ENCODE measurements around the gene YIPF3. TPM values are rescaled to one million over a fixed set of nuclear protein-coding genes. Genes with fewer than 3 reads are reported as not detected.
"Not testable (repeated sequence)": the region's sequence is repeated elsewhere in the genome, so short reads cannot be mapped to it uniquely, and the experiment has no call there.

Gene YIPF3
- total RNA-seq, 2 donors from 2014 or later: 79.4 to 122 TPM

GRCh38 chr6:43502666-43503065 lies 14.1 kb downstream of the YIPF3 start:
- WGBS, 2 donors: 79 to 83% methylated on average over 2 to 4 of the region's 4 CpGs

GRCh38 chr6:43500921-43501320 lies 15.8 kb downstream of the YIPF3 start:
- intact Hi-C loops (cut with DNase I): loop anchor here (10.0 kb wide), 1 partner anchor 246 kb away; no protein-coding TSS in a partner anchor
- Histone ChIP-seq H3K4me3 (no peak overlapping the region), H3K36me3 (replicated peaks in 1 of 2; ENCODE audit: insufficient read depth in 1 of 2, low read depth in 2 of 2) (peaks cover 9 to 37% of the 10 kb centered on the region in 2 donors), H3K27me3 (no peaks in the 10 kb centered on the region), H3K9me3 (no peaks in the 10 kb centered on the region), H3K27ac (no peak overlapping the region), H3K4me1 (no peaks in the 10 kb centered on the region)
- WGBS, 2 donors: 94 to 100% methylated on average over 3 of the region's 3 CpGs
- TF ChIP-seq POLR2A (IDR thresholded peaks at IDR 0.05) (no peak), CTCF (IDR thresholded peaks at IDR 0.05) (no peak)
- ATAC-seq: no peak
- DNase-seq: no peak

More at GRCh38 chr6:43502666-43503065, 14.1 kb downstream of the YIPF3 start:
- TF ChIP-seq POLR2A (IDR thresholded peaks at IDR 0.05): no peak
- no peak for TF ChIP-seq CTCF (IDR thresholded peaks at IDR 0.05)
- no peak overlapping the region for H3K27ac ChIP-seq
- DNase-seq: no peak
- H3K4me1 ChIP-seq: peaks cover 5% of the 10 kb centered on the region
- H3K9me3 ChIP-seq: no peaks in the 10 kb centered on the region
- H3K4me3 ChIP-seq: no peak overlapping the region
- ATAC-seq: no peak
- H3K27me3 ChIP-seq: no peaks in the 10 kb centered on the region
- intact Hi-C loops (cut with DNase I): loop anchor here (10.0 kb wide), 1 partner anchor 248 kb away; no protein-coding TSS in a partner anchor
- peaks cover 9 to 35% of the 10 kb centered on the region in 2 donors for H3K36me3 ChIP-seq (replicated peaks in 1 of 2; ENCODE audit: insufficient read depth in 1 of 2, low read depth in 2 of 2)

- DNase-seq (no peak), ATAC-seq (no peak)
- no peaks in the 10 kb centered on the region for H3K9me3 ChIP-seq
- intact Hi-C loops (cut with DNase I): no loop called here
- TF ChIP-seq POLR2A (IDR thresholded peaks at IDR 0.05) (no peak), CTCF (IDR thresholded peaks at IDR 0.05) (no peak)
- no peaks in the 10 kb centered on the region for H3K27me3 ChIP-seq
- H3K4me3 ChIP-seq: no peak overlapping the region
- H3K36me3 ChIP-seq (replicated peaks in 1 of 2; ENCODE audit: insufficient read depth in 1 of 2, low read depth in 2 of 2): peaks cover 9 to 32% of the 10 kb centered on the region in 2 donors
- 81 to 85% methylated on average over 9 to 12 of the region's 12 CpGs for WGBS, 2 donors
- H3K27ac ChIP-seq: no peak overlapping the region
- no peaks in the 10 kb centered on the region for H3K4me1 ChIP-seq
These were observed 17.5 kb downstream of the YIPF3 start for GRCh38 chr6:43499028-43499815.

- H3K4me1 ChIP-seq; H3K27ac ChIP-seq; intact Hi-C loops (cut with DNase I); H3K4me3 ChIP-seq; H3K9me3 ChIP-seq; ATAC-seq; DNase-seq; H3K27me3 ChIP-seq: not testable (repeated sequence)
- H3K36me3 ChIP-seq (replicated peaks in 1 of 2; ENCODE audit: insufficient read depth in 1 of 2, low read depth in 2 of 2): peaks cover 9 to 27% of the 10 kb centered on the region in 2 donors
- 68 to 98% methylated on average over 5 of the region's 5 CpGs for WGBS, 2 donors
These were observed 18.4 kb downstream of the YIPF3 start for GRCh38 chr6:43498291-43498690.

- Histone ChIP-seq H3K27ac (no peak overlapping the region), H3K4me1 (peaks cover 1% of the 10 kb centered on the region), H3K36me3 (replicated peaks in 1 of 2; ENCODE audit: insufficient read depth in 1 of 2, low read depth in 2 of 2) (peaks cover 9 to 22% of the 10 kb centered on the region in 2 donors), H3K27me3 (no peaks in the 10 kb centered on the region), H3K4me3 (no peak overlapping the region), H3K9me3 (no peaks in the 10 kb centered on the region)
- intact Hi-C loops (cut with DNase I): no loop called here
- no peak for DNase-seq
- no peak for ATAC-seq
- no peak for TF ChIP-seq CTCF (IDR thresholded peaks at IDR 0.05)
- TF ChIP-seq POLR2A (IDR thresholded peaks at IDR 0.05): no peak
- 94 to 97% methylated on average over 12 of the region's 12 CpGs for WGBS, 2 donors
These were observed 19.0 kb downstream of the YIPF3 start for GRCh38 chr6:43497689-43498088.

All from body of pancreas (tissue), 4 donors.